Glutamatergic neuron (in vitro differentiated cells): ENCODE measurements around the gene BID. TPM values are rescaled to one million over a fixed set of nuclear protein-coding genes. Genes with fewer than 3 reads are reported as not detected.

Experiments
- DNase-seq: peaks from one replicate; pipeline ENCODE4 v3.0.0; 2022
- H3K27ac Mint-ChIP-seq: one replicate; pipeline ENCODE4 v1.8.0; 2020; ENCODE audit warnings: mild to moderate bottlenecking, mixed read lengths, inconsistent platforms; ENCODE audit not compliant: unreplicated experiment
- H3K27me3 Mint-ChIP-seq: one replicate; pipeline ENCODE4 v1.8.0; 2020; ENCODE audit warnings: mild to moderate bottlenecking, moderate library complexity, mixed read lengths, inconsistent platforms; ENCODE audit not compliant: unreplicated experiment
- H3K36me3 Mint-ChIP-seq: one replicate; pipeline ENCODE4 v1.8.0; 2020; ENCODE audit warnings: mild to moderate bottlenecking, mixed read lengths, inconsistent platforms; ENCODE audit not compliant: unreplicated experiment
- H3K4me1 Mint-ChIP-seq: one replicate; pipeline ENCODE4 v1.8.0; 2020; ENCODE audit warnings: mild to moderate bottlenecking, low read depth, mixed read lengths, inconsistent platforms; ENCODE audit not compliant: unreplicated experiment
- H3K4me3 Mint-ChIP-seq: one replicate; pipeline ENCODE4 v1.8.0; 2020; ENCODE audit warnings: mild to moderate bottlenecking, mixed read lengths, inconsistent platforms; ENCODE audit not compliant: unreplicated experiment
- H3K9me3 Mint-ChIP-seq: one replicate; pipeline ENCODE4 v1.8.0; 2020; ENCODE audit warnings: mild to moderate bottlenecking, moderate library complexity, mixed read lengths, inconsistent platforms; ENCODE audit not compliant: unreplicated experiment
- total RNA-seq: library from RNA; stranded (reverse); fragmentation: NEBNext Ultra II Directional; extraction: Animal tissue kit (Norgen Biotek cat#: 25700); gene quantifications from one replicate; pipeline ENCODE4 v1.2.1, GENCODE V29; 2021; ENCODE audit not compliant: unreplicated experiment
- TF ChIP-seq, protein P1 (sequence below): fragments of 200-600 bp; sonication (generic); IDR thresholded peaks from one replicate; pipeline ENCODE4 v1.5.0; 2021; ENCODE audit not compliant: partially characterized antibody, unreplicated experiment

The BID gene
- total RNA-seq, 1 donor from 2014 or later, result 18.5 TPM

- Mint-ChIP-seq H3K27me3 (peaks cover 2% of the 10 kb centered on the region), H3K4me1 (no peaks in the 10 kb centered on the region), H3K27ac (no peak overlapping the region), H3K4me3 (no peak overlapping the region), H3K36me3 (no peaks in the 10 kb centered on the region), H3K9me3 (peaks cover 6% of the 10 kb centered on the region)
- DNase-seq, result no peak
- TF ChIP-seq, protein P1, sequence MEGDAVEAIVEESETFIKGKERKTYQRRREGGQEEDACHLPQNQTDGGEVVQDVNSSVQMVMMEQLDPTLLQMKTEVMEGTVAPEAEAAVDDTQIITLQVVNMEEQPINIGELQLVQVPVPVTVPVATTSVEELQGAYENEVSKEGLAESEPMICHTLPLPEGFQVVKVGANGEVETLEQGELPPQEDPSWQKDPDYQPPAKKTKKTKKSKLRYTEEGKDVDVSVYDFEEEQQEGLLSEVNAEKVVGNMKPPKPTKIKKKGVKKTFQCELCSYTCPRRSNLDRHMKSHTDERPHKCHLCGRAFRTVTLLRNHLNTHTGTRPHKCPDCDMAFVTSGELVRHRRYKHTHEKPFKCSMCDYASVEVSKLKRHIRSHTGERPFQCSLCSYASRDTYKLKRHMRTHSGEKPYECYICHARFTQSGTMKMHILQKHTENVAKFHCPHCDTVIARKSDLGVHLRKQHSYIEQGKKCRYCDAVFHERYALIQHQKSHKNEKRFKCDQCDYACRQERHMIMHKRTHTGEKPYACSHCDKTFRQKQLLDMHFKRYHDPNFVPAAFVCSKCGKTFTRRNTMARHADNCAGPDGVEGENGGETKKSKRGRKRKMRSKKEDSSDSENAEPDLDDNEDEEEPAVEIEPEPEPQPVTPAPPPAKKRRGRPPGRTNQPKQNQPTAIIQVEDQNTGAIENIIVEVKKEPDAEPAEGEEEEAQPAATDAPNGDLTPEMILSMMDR, result no peak
Measured at GRCh38 chr22:17818649-17819048, 44.4 kb upstream of the BID start.

DNA sequence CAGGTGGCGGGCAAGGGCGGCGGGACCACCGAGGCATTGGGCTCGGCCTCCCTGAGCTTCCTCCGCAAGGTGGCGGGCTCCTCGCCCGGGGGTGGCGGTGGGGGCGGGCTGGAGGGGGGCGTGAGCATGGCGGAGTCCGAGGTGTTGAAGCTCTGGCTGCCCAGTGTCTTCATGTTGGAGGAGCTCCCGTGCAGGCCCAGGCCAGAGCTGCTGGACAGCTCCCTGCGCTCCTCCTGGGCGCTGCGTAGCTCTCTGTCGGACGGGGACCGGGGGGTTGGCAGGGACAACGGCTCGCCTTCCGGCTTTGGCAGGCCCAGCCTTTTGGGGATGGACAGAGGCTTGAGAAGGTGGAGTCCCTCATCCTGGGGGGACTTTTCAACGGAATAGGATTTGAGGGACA, 43.9 kb upstream of the BID start:
- H3K4me1 Mint-ChIP-seq, result no peaks in the 10 kb centered on the region
- TF ChIP-seq, protein P1, result no peak
- H3K27me3 Mint-ChIP-seq, result peaks cover 2% of the 10 kb centered on the region
- no peak overlapping the region for H3K4me3 Mint-ChIP-seq
- H3K36me3 Mint-ChIP-seq, result no peaks in the 10 kb centered on the region
- H3K27ac Mint-ChIP-seq, result no peak overlapping the region
- H3K9me3 Mint-ChIP-seq, result peaks cover 6% of the 10 kb centered on the region
- DNase-seq, result no peak

DNA sequence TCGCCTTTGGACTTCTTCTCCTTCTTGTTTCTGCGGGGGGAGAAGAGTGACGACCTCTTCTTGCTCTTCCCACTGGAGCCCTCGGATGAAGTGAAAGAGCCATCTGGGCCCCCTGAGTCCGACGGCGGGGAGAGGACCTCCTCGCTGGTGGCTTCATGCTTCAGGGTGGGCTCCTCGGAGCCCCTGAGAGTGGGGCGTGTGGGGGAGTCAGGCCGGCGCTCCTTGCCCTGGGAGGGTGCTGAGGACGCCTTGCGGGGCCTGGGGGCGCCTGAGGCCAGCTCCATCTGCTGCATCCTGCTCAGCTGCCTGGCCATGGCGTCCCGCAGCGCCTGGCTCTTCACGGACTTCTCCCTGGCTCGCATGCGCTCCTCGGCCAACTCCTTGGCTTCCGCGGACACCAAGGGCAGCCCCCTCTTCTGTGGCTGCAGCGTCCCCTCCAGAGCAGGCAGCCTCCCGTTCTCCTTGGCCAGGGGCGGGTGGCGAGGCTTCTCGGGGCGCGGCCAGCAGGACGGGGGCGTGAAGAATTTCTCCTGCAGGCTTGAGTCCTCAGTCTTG, 43.3 kb upstream of the BID start:
- no peak for DNase-seq
- Mint-ChIP-seq H3K36me3 (no peaks in the 10 kb centered on the region), H3K4me3 (no peak overlapping the region), H3K9me3 (peaks cover 6% of the 10 kb centered on the region), H3K27ac (no peak overlapping the region), H3K27me3 (peaks cover 2% of the 10 kb centered on the region), H3K4me1 (no peaks in the 10 kb centered on the region)
- TF ChIP-seq, protein P1, result no peak

DNA sequence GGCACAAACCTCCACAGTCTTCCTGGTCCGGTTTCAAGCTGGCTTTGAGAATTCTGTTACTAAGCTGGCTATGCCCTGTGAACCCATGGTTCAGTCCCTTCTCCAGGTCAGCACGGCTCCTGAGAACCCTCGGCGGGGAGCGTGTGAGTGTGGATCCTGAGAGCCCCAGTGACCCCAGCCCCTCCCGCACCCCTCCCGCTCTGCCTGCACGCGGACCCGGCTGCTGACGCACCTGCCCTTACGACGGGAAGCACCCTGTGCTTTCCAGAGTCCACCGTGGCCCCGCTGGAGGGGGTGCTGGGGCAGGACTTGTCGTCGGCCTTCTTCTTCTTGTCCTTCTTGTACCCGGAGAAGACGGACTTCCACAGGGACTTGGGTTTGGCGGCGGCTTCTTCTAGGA, 42.8 kb upstream of the BID start:
- Mint-ChIP-seq H3K4me3 (no peak overlapping the region), H3K27ac (no peak overlapping the region), H3K4me1 (no peaks in the 10 kb centered on the region), H3K27me3 (peaks cover 2% of the 10 kb centered on the region), H3K9me3 (peaks cover 6% of the 10 kb centered on the region), H3K36me3 (no peaks in the 10 kb centered on the region)
- TF ChIP-seq, protein P1, result no peak
- no peak for DNase-seq

GRCh38 chr22:17816649-17817048, 42.4 kb upstream of the BID start:
- no peak overlapping the region for H3K4me3 Mint-ChIP-seq
- TF ChIP-seq, protein P1, result no peak
- H3K27me3 Mint-ChIP-seq, result peaks cover 2% of the 10 kb centered on the region
- H3K4me1 Mint-ChIP-seq, result no peaks in the 10 kb centered on the region
- peaks cover 6% of the 10 kb centered on the region for H3K9me3 Mint-ChIP-seq
- H3K27ac Mint-ChIP-seq, result no peak overlapping the region
- no peak for DNase-seq
- H3K36me3 Mint-ChIP-seq, result no peaks in the 10 kb centered on the region
